Chondrocyte (in vitro differentiated cells): Measurements from ENCODE around the gene VOPP1. TPM values are rescaled to one million over a fixed set of nuclear protein-coding genes. Genes with fewer than 3 reads are reported as not detected.

Source experiments
- DNase-seq: peaks from one replicate; pipeline ENCODE4 v3.0.0; 2021; ENCODE audit warnings: mixed read lengths, low spot score
- H3K27ac Mint-ChIP-seq: one replicate; pipeline ENCODE4 v1.8.0; 2021; ENCODE audit warnings: mild to moderate bottlenecking, moderate library complexity, mixed read lengths; ENCODE audit not compliant: unreplicated experiment
- H3K27me3 Mint-ChIP-seq: 2 replicates; pipeline ENCODE4 v1.8.0; 2021; ENCODE audit warnings: low read depth, mixed read lengths
- H3K36me3 Mint-ChIP-seq: 2 replicates; pipeline ENCODE4 v1.8.0; 2021; ENCODE audit warnings: low read depth, mixed read lengths
- H3K4me1 Mint-ChIP-seq: 2 replicates; pipeline ENCODE4 v1.8.0; 2021; ENCODE audit warnings: low read depth, mild to moderate bottlenecking, mixed read lengths
- H3K4me3 Mint-ChIP-seq: one replicate; pipeline ENCODE4 v1.8.0; 2021; ENCODE audit warnings: mild to moderate bottlenecking, moderate library complexity, mixed read lengths; ENCODE audit not compliant: unreplicated experiment
- H3K9me3 Mint-ChIP-seq: 2 replicates; pipeline ENCODE4 v1.8.0; 2021; ENCODE audit warnings: low read depth, mixed read lengths
- CTCF ChIP-seq: fragments of 200-600 bp; sonication (generic); IDR thresholded peaks from 2 replicates; pipeline ENCODE4 v1.5.0; 2021; ENCODE audit warnings: antibody characterized with exemption, mild to moderate bottlenecking, moderate library complexity
- total RNA-seq: library from RNA; stranded (reverse); gene quantifications from 3 replicates; pipeline ENCODE4 v1.2.1, GENCODE V29; 2021

The VOPP1 gene
- total RNA-seq, 1 donor from 2014 or later, result 69.2 TPM

DNA sequence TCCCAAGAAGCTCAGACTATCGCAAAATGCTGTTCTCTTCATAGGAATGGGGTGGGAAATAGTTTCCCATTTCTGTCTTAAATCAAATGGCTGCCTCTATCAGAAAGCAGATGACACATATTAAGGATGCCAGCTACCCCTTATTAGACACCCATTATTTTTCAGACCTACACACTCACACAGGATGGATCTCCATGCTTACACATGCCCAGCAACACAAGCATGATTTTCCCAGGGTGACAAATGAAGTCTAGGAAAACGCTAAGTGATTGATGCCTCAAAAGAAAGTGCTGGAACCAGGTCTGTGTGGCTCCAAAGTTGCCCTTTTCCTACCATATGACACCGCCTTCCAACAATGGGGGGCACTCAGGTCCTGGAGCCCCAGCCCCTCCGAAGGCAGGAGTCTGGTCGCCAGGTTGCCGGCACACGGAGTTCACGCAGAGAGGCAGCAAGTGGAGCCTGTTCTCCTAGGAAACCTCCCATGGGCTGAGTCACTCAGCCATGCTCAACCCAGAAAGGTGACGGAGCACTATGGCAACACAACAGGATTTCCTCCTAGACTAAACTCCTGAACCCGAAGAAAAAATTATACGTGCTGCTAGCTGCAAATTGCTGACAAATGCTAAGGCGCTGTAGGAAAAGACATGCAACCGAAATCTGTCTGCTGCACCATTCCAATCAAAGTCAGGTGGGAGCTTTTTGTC is 19.8 kb downstream of the VOPP1 start:
- no peak for DNase-seq
- Mint-ChIP-seq H3K4me3 (peak overlapping the region; percentile 47), H3K4me1 (peaks cover 55% of the 10 kb centered on the region), H3K9me3 (no peaks in the 10 kb centered on the region), H3K27me3 (no peaks in the 10 kb centered on the region), H3K36me3 (peaks cover 2% of the 10 kb centered on the region), H3K27ac (peak overlapping the region; percentile 96)
- no peak for TF ChIP-seq CTCF

DNA sequence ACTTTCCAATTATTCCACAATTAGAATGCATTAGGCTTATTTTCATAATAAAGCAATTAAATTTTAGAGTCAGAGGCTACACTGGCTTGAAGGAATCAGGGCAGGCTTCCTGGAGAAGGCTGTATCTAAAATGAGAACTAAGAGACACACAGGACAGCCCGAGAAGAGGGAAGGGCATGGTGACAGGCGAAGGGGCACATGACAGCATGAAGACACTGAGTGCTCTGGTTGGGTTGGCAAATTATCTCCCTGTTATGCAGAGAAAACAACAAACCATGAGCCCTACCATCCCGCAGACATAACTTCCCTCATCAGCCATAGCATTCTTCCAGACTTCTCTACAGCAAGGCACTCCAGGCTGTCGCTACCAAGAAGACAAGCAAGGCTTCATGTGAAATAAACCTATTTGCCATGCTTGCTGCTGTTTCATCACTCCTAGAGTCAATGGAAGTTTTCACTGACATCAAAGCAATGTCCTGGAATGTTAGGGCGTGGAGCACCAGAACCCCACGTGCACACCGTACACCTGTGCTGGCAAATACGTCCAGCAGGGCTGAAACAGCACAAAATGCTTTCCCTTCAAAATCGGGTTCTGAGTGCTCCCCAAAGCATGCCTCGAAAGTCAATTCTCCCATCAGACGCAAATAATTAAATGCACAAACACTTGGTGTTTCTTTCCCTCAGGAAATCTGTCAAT is 21.3 kb downstream of the VOPP1 start:
- peaks cover 2% of the 10 kb centered on the region for H3K36me3 Mint-ChIP-seq
- peak overlapping the region; percentile 96 for H3K27ac Mint-ChIP-seq
- no peaks in the 10 kb centered on the region for H3K27me3 Mint-ChIP-seq
- TF ChIP-seq CTCF, result no peak
- no peak for DNase-seq
- H3K4me1 Mint-ChIP-seq, result peaks cover 59% of the 10 kb centered on the region
- no peak overlapping the region for H3K4me3 Mint-ChIP-seq
- no peaks in the 10 kb centered on the region for H3K9me3 Mint-ChIP-seq

DNA sequence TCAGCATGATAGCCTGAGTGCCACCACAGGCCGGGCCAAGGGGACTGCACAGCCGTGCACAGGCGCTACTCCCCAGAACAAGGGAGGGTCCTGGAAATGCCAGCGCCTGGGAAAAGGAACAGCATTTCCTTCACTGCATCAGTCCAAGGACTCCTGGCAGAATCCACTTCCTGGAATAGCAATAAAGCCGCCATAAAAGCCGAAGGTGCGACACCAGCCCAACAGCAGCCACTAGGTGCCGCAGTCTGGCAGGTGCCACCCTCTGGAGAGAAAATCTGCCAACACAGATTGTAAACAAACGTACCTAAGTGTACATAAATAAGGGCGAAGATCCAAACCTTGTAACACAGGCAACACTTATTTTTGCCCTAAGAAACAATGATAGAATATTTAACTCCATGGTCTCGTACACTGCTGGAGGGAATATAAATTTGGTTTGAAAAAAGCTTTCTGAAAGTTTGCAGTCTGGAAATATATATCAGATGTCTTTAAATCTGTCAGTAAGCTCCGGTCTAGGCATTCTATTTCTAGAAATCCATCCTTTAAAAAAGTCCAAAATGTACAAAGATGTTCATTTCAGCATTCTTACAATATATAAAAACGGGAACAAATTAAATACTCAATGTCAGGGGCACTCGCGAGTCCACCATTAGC is 22.2 kb downstream of the VOPP1 start:
- peaks cover 66% of the 10 kb centered on the region for H3K4me1 Mint-ChIP-seq
- peaks cover 2% of the 10 kb centered on the region for H3K36me3 Mint-ChIP-seq
- DNase-seq, result no peak
- no peak overlapping the region for H3K27ac Mint-ChIP-seq
- no peaks in the 10 kb centered on the region for H3K27me3 Mint-ChIP-seq
- TF ChIP-seq CTCF, result no peak
- H3K4me3 Mint-ChIP-seq, result no peak overlapping the region
- H3K9me3 Mint-ChIP-seq, result no peaks in the 10 kb centered on the region

DNA sequence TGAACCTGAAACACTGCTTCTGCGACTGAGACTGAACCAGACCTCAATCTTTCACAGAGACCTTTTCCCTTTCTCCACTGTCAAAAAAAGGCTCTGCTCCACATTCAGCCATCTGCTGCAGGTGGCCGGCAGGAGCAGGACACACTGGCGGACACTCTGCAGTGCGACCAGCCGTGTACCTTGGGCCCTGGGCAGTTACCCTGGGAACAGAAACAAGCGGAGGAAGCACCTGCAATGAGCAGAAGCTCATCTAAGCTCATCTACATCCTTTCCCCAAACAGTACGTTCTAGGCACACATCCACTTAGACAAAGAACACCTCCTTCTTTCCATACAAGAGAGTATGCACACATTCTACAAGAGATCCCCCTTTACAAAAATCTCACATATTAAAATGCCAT is 22.8 kb downstream of the VOPP1 start:
- H3K27me3 Mint-ChIP-seq, result no peaks in the 10 kb centered on the region
- H3K4me3 Mint-ChIP-seq, result no peak overlapping the region
- H3K36me3 Mint-ChIP-seq, result no peaks in the 10 kb centered on the region
- no peak for TF ChIP-seq CTCF
- no peak overlapping the region for H3K27ac Mint-ChIP-seq
- no peaks in the 10 kb centered on the region for H3K9me3 Mint-ChIP-seq
- H3K4me1 Mint-ChIP-seq, result peaks cover 67% of the 10 kb centered on the region
- no peak for DNase-seq

- TF ChIP-seq CTCF, result no peak
- no peak for DNase-seq
- H3K9me3 Mint-ChIP-seq, result no peaks in the 10 kb centered on the region
- peaks cover 3% of the 10 kb centered on the region for H3K36me3 Mint-ChIP-seq
- H3K27me3 Mint-ChIP-seq, result no peaks in the 10 kb centered on the region
- no peak overlapping the region for H3K27ac Mint-ChIP-seq
- H3K4me3 Mint-ChIP-seq, result no peak overlapping the region
- peaks cover 58% of the 10 kb centered on the region for H3K4me1 Mint-ChIP-seq
Measured at GRCh38 chr7:55548295-55548731, 24.0 kb downstream of the VOPP1 start.
